GM23248 (cell line): ENCODE data around the gene ROBO2. TPM values are rescaled to one million over a fixed set of nuclear protein-coding genes. Genes with fewer than 3 reads are reported as not detected.

ENCODE experiments used
- DNase-seq: peaks from one replicate; pipeline ENCODE4 v3.0.0-alpha.2; 2015
- H2AFZ ChIP-seq: fragments of 200-600 bp; sonication (generic); 2 replicates; pipeline ENCODE4 v1.6.1; 2016; ENCODE audit warnings: antibody characterized with exemption
- H3F3A ChIP-seq: fragments of 200-600 bp; sonication (generic); 2 replicates; pipeline ENCODE4 v1.6.1; 2016; ENCODE audit warnings: mild to moderate bottlenecking, antibody characterized with exemption, mixed run types; ENCODE audit not compliant: insufficient read depth
- H3K27ac ChIP-seq: fragments of 200-600 bp; sonication (generic); 2 replicates; pipeline ENCODE4 v1.5.1; 2016; ENCODE audit warnings: mild to moderate bottlenecking
- H3K27me3 ChIP-seq: fragments of 200-600 bp; sonication (generic); replicated peaks from 2 replicates; pipeline ENCODE4 v1.6.1; 2016; ENCODE audit warnings: mild to moderate bottlenecking; ENCODE audit not compliant: insufficient read depth
- H3K36me3 ChIP-seq: fragments of 200-600 bp; sonication (generic); 2 replicates; pipeline ENCODE4 v1.6.1; 2016; ENCODE audit warnings: low read depth, mild to moderate bottlenecking
- H3K4me1 ChIP-seq: fragments of 200-600 bp; sonication (generic); 2 replicates; pipeline ENCODE4 v1.6.1; 2016; ENCODE audit warnings: mild to moderate bottlenecking; ENCODE audit not compliant: insufficient read depth
- H3K4me2 ChIP-seq: fragments of 200-600 bp; sonication (generic); one replicate; pipeline ENCODE4 v1.6.1; 2016; ENCODE audit warnings: mild to moderate bottlenecking; ENCODE audit not compliant: unreplicated experiment
- H3K4me3 ChIP-seq: fragments of 200-600 bp; sonication (generic); 2 replicates; pipeline ENCODE4 v1.5.1; 2016; ENCODE audit warnings: mild to moderate bottlenecking
- H3K79me2 ChIP-seq: fragments of 200-600 bp; sonication (generic); 2 replicates; pipeline ENCODE4 v1.6.1; 2016; ENCODE audit warnings: mild to moderate bottlenecking; ENCODE audit not compliant: insufficient read depth
- H3K9ac ChIP-seq: fragments of 200-600 bp; sonication (generic); 2 replicates; pipeline ENCODE4 v1.6.1; 2016; ENCODE audit warnings: mild to moderate bottlenecking
- H3K9me2 ChIP-seq: fragments of 200-600 bp; sonication (generic); 2 replicates; pipeline ENCODE4 v1.6.1; 2016; ENCODE audit warnings: mixed run types, mild to moderate bottlenecking, moderate library complexity; ENCODE audit not compliant: insufficient read depth
- H3K9me3 ChIP-seq: fragments of 200-600 bp; sonication (generic); one replicate; pipeline ENCODE4 v1.6.1; 2017; ENCODE audit warnings: low read depth
- H4K20me1 ChIP-seq: fragments of 200-600 bp; sonication (generic); 2 replicates; pipeline ENCODE4 v1.6.0; 2016; ENCODE audit not compliant: insufficient read depth
- EZH2 ChIP-seq: fragments of 200-600 bp; sonication (generic); IDR thresholded peaks from 2 replicates; pipeline ENCODE4 v1.6.1; 2018; ENCODE audit warnings: antibody characterized with exemption, mild to moderate bottlenecking; ENCODE audit not compliant: insufficient read depth, poor library complexity, severe bottlenecking
- EZH2phosphoT487 ChIP-seq: fragments of 200-600 bp; sonication (generic); IDR thresholded peaks from 2 replicates; pipeline ENCODE4 v1.6.1; 2018; ENCODE audit warnings: antibody characterized with exemption, moderate library complexity, mild to moderate bottlenecking, low read depth; ENCODE audit not compliant: insufficient read depth
- WGBS, 2 experiments: methylation state at CpG; one replicate each; pipeline ENCODE4 v1.1.6; 2015 to 2017; ENCODE audit warnings: low lambda C conversion rate in 2 of 2, low coverage in 1 of 2; ENCODE audit errors: missing lambda C conversion rate in 2 of 2; 5-methylcytosine and 5-hydroxymethylcytosine counted together
- in situ Hi-C: fragments of 300-500 bp; cut with MboI; formaldehyde crosslinking; loops from 2 replicates; pipeline ENCODE4 v1.15.0; 2020
- polyA plus RNA-seq: library from polyadenylated mRNA; unstranded; fragments of >200 nt; fragmentation: Nextera tagmentation; extraction: Ambion mirVana; gene quantifications from 2 replicates; pipeline ENCODE4 v1.2.1, GENCODE V29; 2016
- total RNA-seq: library from RNA; depleted of rRNA; stranded (reverse); fragments of >200 nt; shearing (Covaris generic); gene quantifications from 2 replicates; pipeline ENCODE4 v1.2.3, GENCODE V29; 2014

ROBO2 gene
- total and polyA plus RNA-seq, 2 experiments from 2014 or later: under 0.01 to 0.05 TPM

- peak; percentile 53 for DNase-seq
- Histone ChIP-seq H3K4me3 (no peak overlapping the region), H3K27me3 (no peaks in the 10 kb centered on the region), H3K27ac (no peak overlapping the region), H3K36me3 (no peaks in the 10 kb centered on the region), H2AFZ (peak overlapping the region; percentile 35; the same call in 1 of the 2 replicates), H3K4me2 (no peak overlapping the region), H3K4me1 (peaks cover 10% of the 10 kb centered on the region; the same call in 1 of the 2 replicates), H3K9ac (no peak overlapping the region), H3K9me2 (0 out of 2 replicates have a peak, but pooled peaks cover 6% of the 10 kb centered on the region), H3F3A (peaks cover 6% of the 10 kb centered on the region; the same call in 1 of the 2 replicates), H3K9me3 (no peaks in the 10 kb centered on the region), H4K20me1 (no peaks in the 10 kb centered on the region), H3K79me2 (no peaks in the 10 kb centered on the region)
- TF ChIP-seq EZH2 (no peak), EZH2phosphoT487 (no peak)
- WGBS, 2 experiments: 4 to 5% methylated on average over 3 of the region's 3 CpGs
- in situ Hi-C loops: no loop called here
Observed at GRCh38 chr3:77460326-77460725, 420.4 kb downstream of the ROBO2 start.

GRCh38 chr3:77462951-77463350, 423.1 kb downstream of the ROBO2 start:
- TF ChIP-seq EZH2 (no peak), EZH2phosphoT487 (no peak)

DNA sequence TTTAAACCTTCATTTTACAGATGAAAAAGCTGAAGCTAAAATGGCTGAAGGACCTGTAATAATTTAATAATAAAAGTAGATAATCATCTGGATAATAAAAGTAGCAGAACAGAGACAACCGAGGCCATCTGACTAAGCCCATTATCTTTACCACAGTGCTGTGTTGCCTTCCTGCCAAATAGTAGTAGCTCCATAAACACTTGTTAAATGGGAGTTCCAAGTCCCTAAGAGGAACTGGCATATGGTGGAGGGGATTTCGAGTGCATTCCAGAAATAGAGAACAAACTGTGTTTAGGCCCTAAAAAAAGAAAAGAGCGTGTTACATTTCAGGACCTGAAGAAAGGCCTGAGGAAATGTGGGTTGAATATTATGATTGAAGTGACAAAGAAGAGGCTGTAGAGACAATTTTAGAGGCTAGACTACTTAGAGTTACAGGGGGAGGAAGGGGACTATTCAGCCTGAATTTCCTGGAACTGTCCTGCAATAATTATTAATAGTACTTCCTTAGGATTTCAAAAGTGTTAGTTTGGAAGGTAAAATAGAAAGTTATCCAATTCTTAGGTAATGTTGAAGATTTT, 424.3 kb downstream of the ROBO2 start:
- WGBS, 2 experiments: 19 to 20% methylated on average over 3 of the region's 3 CpGs
- H4K20me1 ChIP-seq: no peaks in the 10 kb centered on the region
- H3K9me3 ChIP-seq: no peaks in the 10 kb centered on the region
- H3K27ac ChIP-seq: no peak overlapping the region
- TF ChIP-seq EZH2phosphoT487 (no peak), EZH2 (no peak)
- H3K36me3 ChIP-seq: no peaks in the 10 kb centered on the region
- no peak overlapping the region for H3K4me3 ChIP-seq
- peaks cover 14% of the 10 kb centered on the region; the same call in 1 of the 2 replicates for H3K4me1 ChIP-seq
- no peaks in the 10 kb centered on the region for H3K27me3 ChIP-seq
- in situ Hi-C loops: no loop called here
- H3K4me2 ChIP-seq: no peak overlapping the region
- no peak overlapping the region; the same call in 1 of the 2 replicates for H2AFZ ChIP-seq
- H3K79me2 ChIP-seq: no peaks in the 10 kb centered on the region
- no peak overlapping the region for H3K9ac ChIP-seq
- H3F3A ChIP-seq: peaks cover 6% of the 10 kb centered on the region; the same call in 1 of the 2 replicates
- 0 out of 2 replicates have a peak, but pooled peaks cover 6% of the 10 kb centered on the region for H3K9me2 ChIP-seq
- DNase-seq: peak; percentile 11

More at GRCh38 chr3:77462951-77463350, 423.1 kb downstream of the ROBO2 start:
- DNase-seq: no peak
- WGBS, 2 experiments: 0% methylated on average over 1 of the region's 1 CpG
- Histone ChIP-seq H3K4me1 (peaks cover 10% of the 10 kb centered on the region; the same call in 1 of the 2 replicates), H3K27ac (no peak overlapping the region), H4K20me1 (no peaks in the 10 kb centered on the region), H3K4me3 (no peak overlapping the region), H3F3A (peaks cover 6% of the 10 kb centered on the region; the same call in 1 of the 2 replicates), H3K4me2 (no peak overlapping the region), H3K27me3 (no peaks in the 10 kb centered on the region), H3K9me2 (0 out of 2 replicates have a peak, but pooled peaks cover 6% of the 10 kb centered on the region), H2AFZ (no peak overlapping the region), H3K9ac (no peak overlapping the region), H3K79me2 (no peaks in the 10 kb centered on the region), H3K9me3 (no peaks in the 10 kb centered on the region), H3K36me3 (no peaks in the 10 kb centered on the region)
- in situ Hi-C loops: no loop called here

DNA sequence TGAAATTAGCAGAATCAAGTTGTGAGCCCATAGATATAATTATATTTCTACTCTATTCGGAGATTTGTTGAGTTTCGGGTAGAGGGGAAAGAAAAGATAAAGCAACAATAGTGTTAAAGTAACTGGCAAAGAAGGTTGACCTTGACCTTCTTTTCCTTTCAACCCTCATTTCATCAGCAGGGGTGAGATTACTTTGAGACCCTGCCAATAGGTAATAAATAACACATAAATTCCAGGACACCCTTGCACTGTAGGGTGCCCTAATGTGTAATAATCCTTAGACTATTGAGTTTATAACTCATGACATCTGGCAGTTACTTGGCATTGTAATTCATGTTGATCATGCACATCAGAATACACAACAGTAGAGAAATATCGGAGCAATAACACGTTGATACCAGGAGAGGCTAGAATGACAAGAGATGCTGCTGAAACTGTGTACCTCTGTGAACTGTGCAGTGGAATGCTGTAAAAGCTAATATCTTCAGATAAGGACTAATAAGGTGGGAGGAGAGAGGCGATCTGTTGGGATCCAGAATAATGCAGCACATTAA, 426.7 kb downstream of the ROBO2 start:
- in situ Hi-C loops: no loop called here
- Histone ChIP-seq H3K36me3 (no peaks in the 10 kb centered on the region), H3K4me1 (0 out of 2 replicates have a peak, but pooled peaks cover 4% of the 10 kb centered on the region), H3K9me3 (no peaks in the 10 kb centered on the region), H3K4me2 (no peak overlapping the region), H2AFZ (no peak overlapping the region), H4K20me1 (no peaks in the 10 kb centered on the region), H3K9ac (no peak overlapping the region), H3K27ac (no peak overlapping the region), H3F3A (no peaks in the 10 kb centered on the region), H3K4me3 (no peak overlapping the region), H3K9me2 (0 out of 2 replicates have a peak, but pooled peaks cover 6% of the 10 kb centered on the region), H3K27me3 (no peaks in the 10 kb centered on the region), H3K79me2 (no peaks in the 10 kb centered on the region)
- WGBS, 2 experiments: 80 to 84% methylated on average over 5 of the region's 5 CpGs
- DNase-seq: no peak
- TF ChIP-seq EZH2phosphoT487 (no peak), EZH2 (no peak)
